ENCODE data around the gene ALS2CL.

Gene ALS2CL

DNA sequence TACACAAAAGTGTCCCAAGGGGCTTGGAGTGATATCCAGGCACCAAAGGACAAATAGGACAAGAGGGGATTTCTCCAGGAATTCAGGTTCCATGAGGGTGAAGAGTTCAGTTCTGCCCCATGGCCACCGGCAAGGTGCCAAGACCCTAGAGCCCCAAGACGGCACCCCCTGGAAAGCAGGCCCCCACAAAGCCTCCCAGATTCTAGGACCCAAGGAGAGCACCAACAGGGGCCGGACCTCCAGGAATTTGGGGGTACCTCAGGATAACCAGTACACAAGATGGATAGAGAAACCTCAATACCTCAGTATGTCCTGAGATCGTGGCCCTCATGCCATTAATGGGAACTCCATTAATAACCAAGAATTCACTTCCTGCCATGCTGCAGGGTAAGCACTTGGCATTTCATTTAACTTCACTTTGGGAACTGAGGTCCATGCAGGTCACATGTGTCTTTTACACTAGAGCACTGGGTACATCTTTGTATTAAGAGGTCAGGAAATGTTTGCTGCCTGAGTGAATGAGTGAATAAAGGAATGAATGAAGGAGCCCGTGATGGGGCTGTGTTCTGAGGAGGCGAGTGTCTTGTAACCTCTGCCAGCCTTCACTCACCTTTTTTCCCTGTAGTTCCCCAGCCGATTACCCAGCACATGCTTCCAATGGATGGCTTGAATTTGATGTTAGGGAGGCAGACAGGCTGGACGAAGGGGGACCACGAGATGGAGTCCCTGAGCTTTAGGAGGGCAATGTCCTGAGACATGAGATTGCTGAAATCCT is 39.7 kb upstream of the ALS2CL start:
- no peak overlapping the region for H3K4me3 ChIP-seq (replicated peaks; ENCODE audit: low read depth, low read length)
- TF ChIP-seq, protein P1, sequence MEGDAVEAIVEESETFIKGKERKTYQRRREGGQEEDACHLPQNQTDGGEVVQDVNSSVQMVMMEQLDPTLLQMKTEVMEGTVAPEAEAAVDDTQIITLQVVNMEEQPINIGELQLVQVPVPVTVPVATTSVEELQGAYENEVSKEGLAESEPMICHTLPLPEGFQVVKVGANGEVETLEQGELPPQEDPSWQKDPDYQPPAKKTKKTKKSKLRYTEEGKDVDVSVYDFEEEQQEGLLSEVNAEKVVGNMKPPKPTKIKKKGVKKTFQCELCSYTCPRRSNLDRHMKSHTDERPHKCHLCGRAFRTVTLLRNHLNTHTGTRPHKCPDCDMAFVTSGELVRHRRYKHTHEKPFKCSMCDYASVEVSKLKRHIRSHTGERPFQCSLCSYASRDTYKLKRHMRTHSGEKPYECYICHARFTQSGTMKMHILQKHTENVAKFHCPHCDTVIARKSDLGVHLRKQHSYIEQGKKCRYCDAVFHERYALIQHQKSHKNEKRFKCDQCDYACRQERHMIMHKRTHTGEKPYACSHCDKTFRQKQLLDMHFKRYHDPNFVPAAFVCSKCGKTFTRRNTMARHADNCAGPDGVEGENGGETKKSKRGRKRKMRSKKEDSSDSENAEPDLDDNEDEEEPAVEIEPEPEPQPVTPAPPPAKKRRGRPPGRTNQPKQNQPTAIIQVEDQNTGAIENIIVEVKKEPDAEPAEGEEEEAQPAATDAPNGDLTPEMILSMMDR (IDR thresholded peaks at IDR 0.05; ENCODE audit: low read depth, low read length, missing control alignments), result no peak
- DNase-seq (ENCODE audit: extremely low read depth, low read depth), result no peak

DNA sequence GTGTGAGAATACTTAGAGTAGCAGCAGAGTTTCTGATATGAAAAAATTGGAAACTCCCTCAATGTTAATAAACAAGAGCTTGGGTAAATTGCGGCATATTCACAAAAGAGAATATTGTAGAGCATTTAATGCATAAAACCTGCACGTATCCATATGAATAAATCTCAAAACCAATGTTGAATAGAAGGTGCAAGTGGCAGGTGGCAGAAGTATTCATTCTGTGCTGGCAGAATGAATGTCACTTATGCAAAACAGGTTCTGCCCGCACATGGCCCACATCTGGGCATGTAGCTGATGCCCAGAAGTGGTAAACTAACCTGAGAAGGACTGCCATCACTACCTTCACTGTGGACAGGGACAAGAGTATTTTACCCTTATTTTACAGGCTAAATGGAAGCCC is 38.3 kb upstream of the ALS2CL start:
- TF ChIP-seq, protein P1 (IDR thresholded peaks at IDR 0.05; ENCODE audit: low read depth, low read length, missing control alignments), result no peak
- no peak for DNase-seq (ENCODE audit: extremely low read depth, low read depth)
- no peak overlapping the region for H3K4me3 ChIP-seq (replicated peaks; ENCODE audit: low read depth, low read length)

DNA sequence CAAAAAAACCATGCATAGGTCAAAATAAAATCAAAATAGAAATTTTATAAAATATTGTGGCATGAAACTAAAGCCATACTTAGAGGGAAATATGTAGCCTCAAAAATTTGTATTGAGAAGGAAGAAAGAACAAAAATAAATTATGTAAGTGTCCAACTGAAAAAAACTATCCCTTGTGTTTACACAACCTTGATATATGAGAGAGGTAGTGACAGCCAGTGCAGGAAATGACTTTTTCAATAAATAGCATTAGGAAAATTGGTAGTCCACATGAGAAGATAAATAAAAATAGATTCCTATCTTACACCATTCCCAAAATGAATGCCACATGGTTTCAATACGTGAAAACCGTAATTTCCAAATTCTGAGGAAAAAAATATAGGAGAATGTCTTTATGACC is 37.3 kb upstream of the ALS2CL start:
- H3K4me3 ChIP-seq (replicated peaks; ENCODE audit: low read depth, low read length), result no peak overlapping the region
- TF ChIP-seq, protein P1 (IDR thresholded peaks at IDR 0.05; ENCODE audit: low read depth, low read length, missing control alignments), result no peak
- DNase-seq (ENCODE audit: extremely low read depth, low read depth), result no peak

DNA sequence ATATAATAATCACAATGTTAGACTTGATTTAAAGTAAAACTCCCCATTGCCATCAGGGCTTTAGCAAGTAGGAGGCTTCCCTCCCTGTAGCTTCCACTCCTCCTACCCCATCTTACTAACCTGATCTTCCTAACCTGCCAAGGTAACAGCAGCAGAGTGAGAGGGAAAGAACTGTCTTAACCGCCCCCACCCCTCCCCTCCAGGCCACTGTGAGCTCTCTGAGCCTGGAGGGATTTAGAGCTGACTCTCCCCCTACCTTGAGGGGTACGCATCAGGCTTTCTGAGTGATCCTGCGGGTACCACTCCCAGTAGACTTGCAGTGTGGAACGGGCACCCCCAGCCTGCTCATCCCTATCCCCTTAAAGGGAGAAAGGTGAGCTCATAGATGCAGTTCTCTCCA is 35.6 kb upstream of the ALS2CL start:
- TF ChIP-seq, protein P1 (IDR thresholded peaks at IDR 0.05; ENCODE audit: low read depth, low read length, missing control alignments), result no peak
- DNase-seq (ENCODE audit: extremely low read depth, low read depth), result no peak
- H3K4me3 ChIP-seq (replicated peaks; ENCODE audit: low read depth, low read length), result no peak overlapping the region

DNA sequence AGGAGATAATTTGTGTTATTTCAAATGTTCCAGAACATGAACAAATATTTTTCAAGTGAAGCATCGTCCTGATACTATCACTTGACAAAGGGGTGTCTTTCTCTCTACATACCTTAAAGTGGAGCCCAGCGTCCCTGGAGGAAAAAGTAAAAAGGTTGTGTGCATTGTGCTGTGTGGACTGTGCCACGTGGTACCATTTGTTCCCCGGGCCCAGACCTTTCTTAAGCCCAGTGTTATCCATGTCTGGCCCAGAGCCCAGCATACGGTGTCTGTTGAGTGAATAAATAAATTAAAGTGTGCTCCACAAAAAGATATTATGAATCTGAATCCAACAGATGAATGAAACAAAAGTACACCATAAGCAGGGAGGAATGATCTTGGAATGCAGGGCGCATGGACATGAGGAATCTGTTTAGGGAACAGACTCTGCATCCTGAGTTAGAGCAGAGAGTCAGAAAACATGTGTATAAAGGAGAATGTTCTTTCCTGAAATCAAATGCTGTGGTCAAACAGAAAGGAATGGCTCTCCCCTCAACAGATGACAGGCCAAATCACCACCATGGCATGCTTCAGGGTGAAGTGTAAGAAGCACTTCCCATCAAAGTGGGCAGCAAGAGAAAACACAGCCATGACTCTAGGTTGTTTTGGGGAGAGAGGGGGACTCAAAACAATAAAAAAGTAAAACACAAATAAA is 32.3 kb upstream of the ALS2CL start:
- TF ChIP-seq, protein P1 (IDR thresholded peaks at IDR 0.05; ENCODE audit: low read depth, low read length, missing control alignments), result no peak
- DNase-seq (ENCODE audit: extremely low read depth, low read depth), result no peak
- H3K4me3 ChIP-seq (replicated peaks; ENCODE audit: low read depth, low read length), result no peak overlapping the region

DNA sequence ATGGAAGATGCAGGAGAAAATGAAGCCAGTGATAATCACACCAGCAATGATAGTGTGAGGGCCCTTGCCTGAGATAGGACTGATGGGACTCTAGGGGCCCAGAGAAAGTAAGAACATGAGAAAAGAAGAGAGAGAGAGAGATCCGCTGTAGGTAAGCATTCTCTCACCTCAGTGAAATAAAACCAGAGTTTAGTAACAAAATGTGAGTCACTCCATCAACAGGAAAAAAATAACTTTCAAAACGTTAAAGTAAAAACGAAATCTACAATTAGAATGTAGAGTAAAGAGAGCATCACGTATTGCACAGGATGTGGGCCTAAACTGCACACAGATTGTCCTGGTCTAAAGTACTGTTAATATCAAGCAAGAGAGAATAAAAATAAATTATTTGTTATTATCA is 30.9 kb upstream of the ALS2CL start:
- no peak overlapping the region for H3K4me3 ChIP-seq (replicated peaks; ENCODE audit: low read depth, low read length)
- TF ChIP-seq, protein P1 (IDR thresholded peaks at IDR 0.05; ENCODE audit: low read depth, low read length, missing control alignments), result no peak
- no peak for DNase-seq (ENCODE audit: extremely low read depth, low read depth)

Data from HFF-Myc (cell line).